K562 (cell line): Measurements from ENCODE around the gene PACSIN1.

Source experiments
- FOXJ3 ChIP-seq: sonication (generic); formaldehyde crosslinking; IDR thresholded peaks from 2 replicates; pipeline ENCODE4 v1.4.0; 2020; ENCODE audit warnings: mild to moderate bottlenecking, missing genetic modification reagents
- HIVEP1 ChIP-seq: fragments of 250-450 bp; sonication (Bioruptor Pico); IDR thresholded peaks from 2 replicates; pipeline ENCODE4 v1.4.0; 2020; ENCODE audit warnings: mild to moderate bottlenecking
- RAD21 ChIP-seq, 2 experiments: fragments of 250-450 bp in 1 of 2; fragments of 450-650 bp in 1 of 2; sonication (Bioruptor Pico) in 1 of 2; formaldehyde crosslinking in 1 of 2; IDR thresholded peaks in 1 of 2; conservative IDR thresholded peaks in 1 of 2; 2 replicates each; pipeline versions ENCODE4 v1.4.0 to v1.8.0; 2020 to 2022; ENCODE audit warnings: mild to moderate bottlenecking in 2 of 2, moderate library complexity in 1 of 2
- SRSF3 ChIP-seq: fragments of 200-400 bp; formaldehyde crosslinking; IDR thresholded peaks from 2 replicates; pipeline ENCODE4 v1.6.1; 2016; ENCODE audit warnings: mild to moderate bottlenecking, low read length, moderate library complexity; ENCODE audit not compliant: insufficient read depth
- STAT6 ChIP-seq: sonication (generic); formaldehyde crosslinking; IDR thresholded peaks from 2 replicates; pipeline ENCODE4 v1.8.1; 2023; ENCODE audit warnings: mild to moderate bottlenecking, missing genetic modification reagents
- TARDBP ChIP-seq: fragments of 450-650 bp; IDR thresholded peaks from 2 replicates; pipeline ENCODE4 v1.6.1; 2016
- ZNF224 ChIP-seq: sonication (generic); formaldehyde crosslinking; IDR thresholded peaks from 2 replicates; pipeline ENCODE4 v1.8.0; 2022; ENCODE audit warnings: mild to moderate bottlenecking, missing genetic modification reagents
- TF ChIP-seq, protein P1 (sequence below): fragments of 250-450 bp; sonication (Bioruptor Pico); IDR thresholded peaks from 2 replicates; pipeline ENCODE4 v1.5.0; 2020; ENCODE audit warnings: mild to moderate bottlenecking

DNA sequence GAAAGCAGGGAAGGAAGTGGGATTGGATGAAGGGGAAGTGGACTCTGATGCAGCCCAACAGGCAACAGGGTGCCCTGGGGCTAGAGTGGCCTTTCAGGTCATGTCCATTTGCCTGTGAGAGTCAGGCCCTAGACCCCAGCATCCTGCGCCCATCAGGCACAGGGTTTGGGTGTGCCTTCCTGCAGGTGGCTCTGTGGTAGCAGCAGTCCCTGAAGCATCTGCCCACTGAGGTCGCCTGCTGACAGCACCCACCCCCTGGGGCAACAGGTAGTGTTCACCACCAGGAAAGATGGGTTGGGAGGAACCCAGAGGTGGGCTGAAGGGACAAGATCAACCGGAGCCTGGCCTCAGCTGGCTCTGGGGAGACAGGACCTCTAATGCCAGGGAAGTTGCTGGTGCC lies 3.6 kb downstream of the PACSIN1 start:
- TF ChIP-seq TARDBP: no peak
- TF ChIP-seq HIVEP1 (CRISPR knock-in tag): no peak
- TF ChIP-seq STAT6: no peak
- TF ChIP-seq, protein P1, sequence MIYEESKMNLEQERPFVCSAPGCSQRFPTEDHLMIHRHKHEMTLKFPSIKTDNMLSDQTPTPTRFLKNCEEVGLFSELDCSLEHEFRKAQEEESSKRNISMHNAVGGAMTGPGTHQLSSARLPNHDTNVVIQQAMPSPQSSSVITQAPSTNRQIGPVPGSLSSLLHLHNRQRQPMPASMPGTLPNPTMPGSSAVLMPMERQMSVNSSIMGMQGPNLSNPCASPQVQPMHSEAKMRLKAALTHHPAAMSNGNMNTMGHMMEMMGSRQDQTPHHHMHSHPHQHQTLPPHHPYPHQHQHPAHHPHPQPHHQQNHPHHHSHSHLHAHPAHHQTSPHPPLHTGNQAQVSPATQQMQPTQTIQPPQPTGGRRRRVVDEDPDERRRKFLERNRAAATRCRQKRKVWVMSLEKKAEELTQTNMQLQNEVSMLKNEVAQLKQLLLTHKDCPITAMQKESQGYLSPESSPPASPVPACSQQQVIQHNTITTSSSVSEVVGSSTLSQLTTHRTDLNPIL (CRISPR knock-in tag): no peak
- TF ChIP-seq SRSF3: no peak
- no peak for TF ChIP-seq ZNF224
- no peak for TF ChIP-seq FOXJ3 (CRISPR knock-in tag)
- no peak for TF ChIP-seq RAD21 (CRISPR knock-in tag; conservative IDR thresholded peaks at IDR 0.05 in 1 of 2, IDR thresholded peaks at IDR 0.05 in 1 of 2)
